Right lobe of liver (tissue), 6 donors: Measurements from ENCODE around the gene CCDC68. TPM values are rescaled to one million over a fixed set of nuclear protein-coding genes. Genes with fewer than 3 reads are reported as not detected.
A peak's percentile ranks its signal among the peaks of the same experiment; 100 is the strongest.

Experiments used
- ATAC-seq, 4 donors: fragments of 200-7000 bp; cut with Tn5 transposase; one replicate each; pipeline ENCODE4 v1.9.1; 2020; ENCODE audit warnings: mild to moderate bottlenecking in 4 of 4, moderate library complexity in 4 of 4
- DNase-seq, 3 donors: peaks; one replicate each; pipeline ENCODE4 v3.0.0-alpha.2; 2020
- H3K27ac ChIP-seq, 3 donors: fragments of 200-600 bp; one replicate each; pipeline ENCODE4 v1.8.0; 2022
- H3K27me3 ChIP-seq, 2 donors: fragments of 200-600 bp; one replicate each; pipeline ENCODE4 v1.8.0; 2022
- H3K36me3 ChIP-seq, 4 donors: fragments of 200-600 bp; sonication (generic) in 1 of 4; one replicate each; pipeline versions ENCODE4 v1.5.1 to v1.8.0; 2017 to 2022; ENCODE audit warnings: control low read depth in 1 of 4
- H3K4me1 ChIP-seq, 4 donors: fragments of 200-600 bp; sonication (generic) in 1 of 4; one replicate each; pipeline versions ENCODE4 v1.5.1 to v1.8.0; 2017 to 2022; ENCODE audit warnings: control low read depth in 1 of 4
- H3K4me3 ChIP-seq, 3 donors: fragments of 200-600 bp; one replicate each; pipeline ENCODE4 v1.8.0; 2022
- H3K9me3 ChIP-seq, 4 donors: fragments of 200-600 bp; sonication (generic) in 1 of 4; one replicate each; pipeline versions ENCODE4 v1.5.1 to v1.8.0; 2017 to 2022; ENCODE audit warnings: control low read depth in 1 of 4
- CTCF ChIP-seq, 4 donors: fragments of 200-600 bp in 3 of 4; fragments of 450-650 bp in 1 of 4; IDR thresholded peaks; one replicate each; pipeline versions ENCODE4 v1.5.1 to v1.8.0; 2016 to 2022; ENCODE audit warnings: antibody characterized with exemption in 4 of 4, mild to moderate bottlenecking in 2 of 4
- POLR2A ChIP-seq: fragments of 450-650 bp; IDR thresholded peaks from one replicate; pipeline ENCODE4 v1.6.1; 2017; ENCODE audit warnings: antibody characterized with exemption, mild to moderate bottlenecking
- WGBS: methylation state at CpG from one replicate; pipeline ENCODE4 v1.1.6; 2018; ENCODE audit warnings: low coverage, low lambda C conversion rate; ENCODE audit not compliant: insufficient coverage; ENCODE audit errors: missing lambda C conversion rate; 5-methylcytosine and 5-hydroxymethylcytosine counted together
- intact Hi-C, 2 donors: fragments of 100-400 bp; cut with DNase I; formaldehyde crosslinking; loops; one replicate each; pipeline versions ENCODE4 v1.11.2 to v1.14.1; 2022
- total RNA-seq, 6 experiments: library from RNA; depleted of rRNA in 2 of 6; stranded (reverse); fragments of >200 nt in 2 of 6; fragmentation: NEBNext Ultra II Directional in 3 of 6; extraction: Animal tissue kit (Norgen Biotek cat#: 25700) in 3 of 6; gene quantifications; one replicate each; pipeline versions ENCODE4 v1.1.0 to v1.2.4, GENCODE V29; 2016 to 2023
- donor health status: DM: no; HTN: yes; CAD: no.
- donor health status: DM: no; HTN: no; CAD: no.
- donor health status: DM: no; HTN: no; CAD: no.
- donor health status: DM: no; HTN: yes; CAD: no.
- donor health status: DM: no; HTN: yes; CAD: no.

Gene CCDC68
- total RNA-seq, 6 experiments from 2014 or later, result 3.1 to 17.3 (median 9.3) TPM

GRCh38 chr18:54947091-54947490, 12.2 kb downstream of the CCDC68 start:
- ATAC-seq (peak in 2 of 4 donors; percentile 3 to 4), DNase-seq (no peak)
- intact Hi-C loops, result no loop called here
- H3K4me1 ChIP-seq, result peaks cover 0 to 26% (median 14%) of the 10 kb centered on the region in 4 donors
- no peaks in the 10 kb centered on the region for H3K9me3 ChIP-seq
- TF ChIP-seq CTCF (IDR thresholded peaks at IDR 0.05) (no peak), POLR2A (no peak)
- H3K27me3 ChIP-seq, result no peaks in the 10 kb centered on the region
- H3K36me3 ChIP-seq, result no peaks in the 10 kb centered on the region
- 36% methylated on average over 1 of the region's 1 CpG for WGBS
- H3K4me3 ChIP-seq, result no peak overlapping the region
- peak overlapping the region; percentile 39 to 55 (median 54) for H3K27ac ChIP-seq

- ATAC-seq (peak; percentile 84 to 91 (median 90)), DNase-seq (peak; percentile 75 to 82 (median 80))
- H3K36me3 ChIP-seq, result no peaks in the 10 kb centered on the region
- intact Hi-C loops, result no loop called here
- WGBS, result under 1% methylated on average over 7 of the region's 7 CpGs
- TF ChIP-seq POLR2A, result no peak
- no peak for TF ChIP-seq CTCF (IDR thresholded peaks at IDR 0.05)
- H3K4me3 ChIP-seq, result peak overlapping the region; percentile 18 to 49 (median 37)
- H3K4me1 ChIP-seq, result peaks cover 0 to 26% (median 14%) of the 10 kb centered on the region in 4 donors
- peak overlapping the region; percentile 39 to 55 (median 54) for H3K27ac ChIP-seq
- no peaks in the 10 kb centered on the region for H3K9me3 ChIP-seq
- H3K27me3 ChIP-seq, result no peaks in the 10 kb centered on the region
Observed at GRCh38 chr18:54946149-54946581, 13.1 kb downstream of the CCDC68 start.

- Histone ChIP-seq H3K27ac (peak overlapping the region; percentile 39 to 55 (median 54)), H3K36me3 (no peaks in the 10 kb centered on the region), H3K27me3 (no peaks in the 10 kb centered on the region), H3K4me3 (peak overlapping the region; percentile 18 to 49 (median 37)), H3K9me3 (no peaks in the 10 kb centered on the region), H3K4me1 (peaks cover 0 to 26% (median 14%) of the 10 kb centered on the region in 4 donors)
- intact Hi-C loops, result no loop called here
- DNase-seq (no peak), ATAC-seq (peak; percentile 3 to 17 (median 11))
- 28% methylated on average over 4 of the region's 4 CpGs for WGBS
- TF ChIP-seq CTCF (IDR thresholded peaks at IDR 0.05) (no peak), POLR2A (no peak)
Observed at GRCh38 chr18:54945576-54946125, 13.6 kb downstream of the CCDC68 start.

- intact Hi-C loops, result no loop called here
- no peak overlapping the region for H3K27ac ChIP-seq
- TF ChIP-seq CTCF (IDR thresholded peaks at IDR 0.05), result no peak
- 100% methylated on average over 3 of the region's 3 CpGs for WGBS
- no peaks in the 10 kb centered on the region for H3K27me3 ChIP-seq
- no peaks in the 10 kb centered on the region for H3K36me3 ChIP-seq
- H3K4me3 ChIP-seq, result no peak overlapping the region
- DNase-seq, result no peak
- no peaks in the 10 kb centered on the region for H3K9me3 ChIP-seq
- peaks cover 0 to 12% (median 9%) of the 10 kb centered on the region in 4 donors for H3K4me1 ChIP-seq
- no peak for ATAC-seq
Observed at GRCh38 chr18:54942569-54942968, 16.7 kb downstream of the CCDC68 start.
